Neutrophil (primary cell): ENCODE measurements around the gene FAN1.

Experiments
- H3K27ac ChIP-seq: fragments of 200-600 bp; sonication (generic); 2 replicates; pipeline ENCODE4 v1.5.1; 2016; ENCODE audit warnings: mild to moderate bottlenecking, moderate library complexity
- H3K27me3 ChIP-seq: fragments of 200-600 bp; sonication (generic); 2 replicates; pipeline ENCODE4 v1.6.0; 2016; ENCODE audit warnings: mild to moderate bottlenecking
- H3K36me3 ChIP-seq: fragments of 200-600 bp; sonication (generic); 2 replicates; pipeline ENCODE4 v1.5.1; 2017
- H3K4me1 ChIP-seq, 2 experiments: fragments of 200-600 bp in 1 of 2; sonication (generic) in 1 of 2; 1 replicate in 1 of 2; 2 replicates in 1 of 2; pipeline versions ENCODE4 v1.5.1 to v1.6.1; 2013 to 2016; ENCODE audit warnings: low read depth in 1 of 2, low read length in 1 of 2, mild to moderate bottlenecking in 1 of 2, moderate library complexity in 1 of 2; ENCODE audit not compliant: control insufficient read depth in 1 of 2, insufficient read depth in 1 of 2
- H3K4me3 ChIP-seq, 2 experiments: fragments of 200-600 bp in 1 of 2; sonication (generic) in 1 of 2; 1 replicate in 1 of 2; 2 replicates in 1 of 2; pipeline ENCODE4 v1.5.1; 2013 to 2016; ENCODE audit warnings: low read depth in 1 of 2, low read length in 1 of 2, mild to moderate bottlenecking in 1 of 2, moderate library complexity in 1 of 2
- H3K9me3 ChIP-seq: fragments of 200-600 bp; sonication (generic); 2 replicates; pipeline ENCODE4 v1.5.1; 2016
- TF ChIP-seq, protein P1 (sequence below): fragments of 200-600 bp; sonication (generic); IDR thresholded peaks from 2 replicates; pipeline ENCODE4 v1.5.1; 2016; ENCODE audit warnings: antibody characterized with exemption

The FAN1 gene

DNA sequence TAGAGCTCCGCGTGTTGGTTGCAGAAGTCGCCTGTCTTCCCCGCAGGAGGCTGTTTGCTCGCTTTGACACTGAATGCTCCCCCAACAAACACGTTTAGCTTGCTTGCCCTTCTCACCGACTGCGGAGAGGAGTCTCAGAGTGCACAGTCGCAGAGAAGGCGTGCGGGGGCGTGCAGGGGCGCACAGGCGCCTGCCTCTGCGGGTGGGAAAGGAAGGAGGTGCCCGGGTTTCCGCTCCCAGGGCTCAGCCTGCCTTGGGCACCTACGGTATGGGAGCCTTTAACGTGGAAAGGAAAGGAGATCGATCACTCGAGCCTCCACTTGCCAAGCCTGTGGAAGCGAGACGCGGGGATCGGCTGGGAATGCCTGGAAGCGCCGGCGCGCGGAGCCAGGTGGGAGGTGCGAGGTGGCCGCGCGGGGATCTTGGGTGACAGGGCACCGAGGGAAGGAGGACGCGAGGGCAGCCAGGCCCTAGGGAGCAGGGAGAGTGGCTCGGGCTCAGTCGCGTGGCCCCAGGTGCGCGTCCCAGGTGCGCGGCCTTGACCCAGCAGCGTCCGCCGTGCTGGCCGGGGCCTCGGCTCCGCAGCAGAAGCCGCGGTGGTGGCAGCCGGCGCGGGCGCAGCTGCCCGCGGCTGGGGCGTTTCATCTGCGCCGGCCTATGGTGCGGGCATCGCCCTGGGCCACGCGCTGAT, at the start of gene FAN1:
Gene FAN1, plus strand, starts transcription at position 419 of the 691 bp plus-strand sequence. CDS start 749 bp downstream, outside the sequence.
- peaks cover 10 to 17% of the 10 kb centered on the region in 2 experiments for H3K4me1 ChIP-seq
- TF ChIP-seq, protein P1, sequence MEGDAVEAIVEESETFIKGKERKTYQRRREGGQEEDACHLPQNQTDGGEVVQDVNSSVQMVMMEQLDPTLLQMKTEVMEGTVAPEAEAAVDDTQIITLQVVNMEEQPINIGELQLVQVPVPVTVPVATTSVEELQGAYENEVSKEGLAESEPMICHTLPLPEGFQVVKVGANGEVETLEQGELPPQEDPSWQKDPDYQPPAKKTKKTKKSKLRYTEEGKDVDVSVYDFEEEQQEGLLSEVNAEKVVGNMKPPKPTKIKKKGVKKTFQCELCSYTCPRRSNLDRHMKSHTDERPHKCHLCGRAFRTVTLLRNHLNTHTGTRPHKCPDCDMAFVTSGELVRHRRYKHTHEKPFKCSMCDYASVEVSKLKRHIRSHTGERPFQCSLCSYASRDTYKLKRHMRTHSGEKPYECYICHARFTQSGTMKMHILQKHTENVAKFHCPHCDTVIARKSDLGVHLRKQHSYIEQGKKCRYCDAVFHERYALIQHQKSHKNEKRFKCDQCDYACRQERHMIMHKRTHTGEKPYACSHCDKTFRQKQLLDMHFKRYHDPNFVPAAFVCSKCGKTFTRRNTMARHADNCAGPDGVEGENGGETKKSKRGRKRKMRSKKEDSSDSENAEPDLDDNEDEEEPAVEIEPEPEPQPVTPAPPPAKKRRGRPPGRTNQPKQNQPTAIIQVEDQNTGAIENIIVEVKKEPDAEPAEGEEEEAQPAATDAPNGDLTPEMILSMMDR, result no peak
- peak within 1 kb of the TSS; percentile 63 to 67 for H3K4me3 ChIP-seq
- H3K9me3 ChIP-seq, result no peaks in the 10 kb centered on the region
- H3K27me3 ChIP-seq, result no peaks in the 10 kb centered on the region
- H3K27ac ChIP-seq, result peak within 1 kb of the TSS; percentile 25
- peaks cover 1% of the 10 kb centered on the region for H3K36me3 ChIP-seq

DNA sequence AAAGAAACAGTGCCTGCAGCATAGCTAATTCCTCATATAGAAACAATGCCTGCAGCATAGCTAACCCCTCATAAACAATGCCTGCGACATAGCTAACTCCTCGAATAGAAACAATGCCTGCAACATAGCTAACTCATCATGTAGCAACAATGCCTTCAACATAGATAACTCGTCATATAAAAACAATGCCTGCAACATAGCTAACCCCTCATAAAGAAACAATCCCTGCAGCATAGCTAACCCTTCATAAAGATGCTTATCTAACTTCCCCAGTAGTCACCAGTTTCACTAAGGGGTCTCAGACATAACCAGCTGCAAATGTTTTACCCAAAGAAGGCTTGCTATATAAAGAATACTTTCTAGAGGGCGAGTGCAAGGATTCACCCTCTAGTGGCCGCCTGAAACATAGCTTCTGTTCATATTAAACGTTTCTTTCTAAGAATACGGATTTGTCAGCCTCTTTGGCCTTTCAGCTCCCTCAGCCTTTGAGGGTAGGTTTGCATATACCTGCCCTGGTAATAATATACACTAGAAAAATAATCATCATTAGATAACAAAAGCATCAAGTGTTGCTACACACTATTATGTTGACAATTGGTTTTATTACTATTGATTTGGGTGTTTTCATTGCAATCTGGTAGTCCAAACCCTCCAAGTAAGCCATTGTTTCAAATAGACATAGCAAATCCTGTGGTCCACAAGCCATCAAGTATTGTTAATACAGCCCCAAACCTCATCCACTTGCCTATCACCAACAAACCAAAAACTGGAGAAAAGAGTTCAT, 44.4 kb upstream of the FAN1 start:
- no peak overlapping the region for H3K27ac ChIP-seq
- no peak overlapping the region for H3K4me3 ChIP-seq
- no peaks in the 10 kb centered on the region for H3K4me1 ChIP-seq
- H3K27me3 ChIP-seq, result no peaks in the 10 kb centered on the region
- H3K36me3 ChIP-seq, result no peaks in the 10 kb centered on the region
- H3K9me3 ChIP-seq, result no peaks in the 10 kb centered on the region
- TF ChIP-seq, protein P1, result no peak

DNA sequence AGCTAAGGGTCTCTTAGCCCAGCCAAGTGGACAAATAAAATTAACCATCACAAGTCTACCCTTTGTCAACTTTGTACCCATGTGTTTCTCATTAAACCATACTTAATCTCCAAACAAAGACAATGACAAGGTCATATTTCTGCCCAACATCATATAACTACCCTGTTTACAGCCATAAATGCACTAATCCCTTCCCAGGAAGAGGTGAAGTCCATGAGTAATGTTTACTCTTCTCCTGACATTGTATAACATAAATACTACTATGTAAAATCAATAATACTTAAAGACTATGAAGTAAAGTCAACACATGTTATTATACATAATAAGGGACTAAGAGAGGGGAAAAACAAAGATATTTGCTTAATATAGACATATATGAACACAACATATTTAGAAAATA, 38.5 kb upstream of the FAN1 start:
- Histone ChIP-seq H3K27ac (no peak overlapping the region), H3K36me3 (no peaks in the 10 kb centered on the region), H3K4me1 (no peaks in the 10 kb centered on the region), H3K4me3 (no peak overlapping the region), H3K27me3 (no peaks in the 10 kb centered on the region), H3K9me3 (no peaks in the 10 kb centered on the region)
- TF ChIP-seq, protein P1, result no peak

DNA sequence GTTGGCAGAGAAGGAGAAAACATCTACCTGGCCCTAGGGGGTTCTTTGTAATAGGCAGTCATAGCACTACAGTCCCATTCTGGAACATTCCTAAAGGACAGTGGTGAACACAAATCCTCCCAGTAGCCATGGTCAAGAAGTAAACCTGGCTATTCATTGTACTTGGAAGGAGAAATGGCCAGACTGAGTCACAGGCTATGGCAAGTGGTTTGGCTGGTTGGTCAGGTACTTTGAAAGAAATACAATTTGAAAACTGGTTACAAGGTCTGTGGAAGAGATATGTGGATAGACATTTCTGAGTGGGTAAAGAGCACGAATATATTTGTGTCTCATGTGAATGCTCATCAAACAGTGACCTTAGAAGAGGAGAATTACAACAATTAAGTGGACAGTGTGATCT, 33.0 kb upstream of the FAN1 start:
- H3K27me3 ChIP-seq, result no peaks in the 10 kb centered on the region
- no peaks in the 10 kb centered on the region for H3K9me3 ChIP-seq
- TF ChIP-seq, protein P1, result no peak
- no peak overlapping the region for H3K27ac ChIP-seq
- no peaks in the 10 kb centered on the region for H3K4me1 ChIP-seq
- H3K36me3 ChIP-seq, result no peaks in the 10 kb centered on the region
- no peak overlapping the region for H3K4me3 ChIP-seq

DNA sequence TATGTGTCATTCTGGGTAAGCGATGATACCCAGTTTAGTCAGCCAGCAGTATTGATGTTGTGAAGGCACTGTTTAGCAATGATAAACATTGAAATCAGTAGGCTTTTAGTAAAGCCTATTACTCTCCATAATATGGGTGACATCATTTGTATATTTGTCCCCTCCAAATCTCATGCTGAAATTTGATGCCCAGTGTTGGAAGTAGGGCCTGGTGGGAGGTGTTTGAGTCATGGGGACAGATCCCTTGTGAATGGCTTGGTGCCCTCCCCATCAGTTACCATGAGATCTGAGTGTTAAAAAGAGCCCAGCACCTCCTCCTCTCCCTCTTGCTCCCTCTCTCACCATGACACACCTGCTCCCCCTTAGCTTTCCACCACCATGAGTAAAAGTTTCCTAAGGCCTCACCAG, 31.4 kb upstream of the FAN1 start:
- TF ChIP-seq, protein P1, result no peak
- Histone ChIP-seq H3K4me3 (no peak overlapping the region), H3K36me3 (no peaks in the 10 kb centered on the region), H3K27ac (no peak overlapping the region), H3K27me3 (no peaks in the 10 kb centered on the region), H3K4me1 (no peaks in the 10 kb centered on the region), H3K9me3 (no peaks in the 10 kb centered on the region)
